ENCODE results near the gene KCND3.

GRCh38 chr1:111750856-111751255 is 238.6 kb downstream of the KCND3 start:
- no peak for TF ChIP-seq TOX (CRISPR knock-in tag; IDR thresholded peaks at IDR 0.05; ENCODE audit: borderline replicate concordance)
- no peak for TF ChIP-seq SNAI2 (CRISPR knock-in tag; IDR thresholded peaks at IDR 0.05)
- TF ChIP-seq OSR1 (CRISPR knock-in tag; IDR thresholded peaks at IDR 0.05), result no peak
- no peak for TF ChIP-seq ZFP30 (CRISPR knock-in tag; IDR thresholded peaks at IDR 0.05)
- TF ChIP-seq, protein P1, sequence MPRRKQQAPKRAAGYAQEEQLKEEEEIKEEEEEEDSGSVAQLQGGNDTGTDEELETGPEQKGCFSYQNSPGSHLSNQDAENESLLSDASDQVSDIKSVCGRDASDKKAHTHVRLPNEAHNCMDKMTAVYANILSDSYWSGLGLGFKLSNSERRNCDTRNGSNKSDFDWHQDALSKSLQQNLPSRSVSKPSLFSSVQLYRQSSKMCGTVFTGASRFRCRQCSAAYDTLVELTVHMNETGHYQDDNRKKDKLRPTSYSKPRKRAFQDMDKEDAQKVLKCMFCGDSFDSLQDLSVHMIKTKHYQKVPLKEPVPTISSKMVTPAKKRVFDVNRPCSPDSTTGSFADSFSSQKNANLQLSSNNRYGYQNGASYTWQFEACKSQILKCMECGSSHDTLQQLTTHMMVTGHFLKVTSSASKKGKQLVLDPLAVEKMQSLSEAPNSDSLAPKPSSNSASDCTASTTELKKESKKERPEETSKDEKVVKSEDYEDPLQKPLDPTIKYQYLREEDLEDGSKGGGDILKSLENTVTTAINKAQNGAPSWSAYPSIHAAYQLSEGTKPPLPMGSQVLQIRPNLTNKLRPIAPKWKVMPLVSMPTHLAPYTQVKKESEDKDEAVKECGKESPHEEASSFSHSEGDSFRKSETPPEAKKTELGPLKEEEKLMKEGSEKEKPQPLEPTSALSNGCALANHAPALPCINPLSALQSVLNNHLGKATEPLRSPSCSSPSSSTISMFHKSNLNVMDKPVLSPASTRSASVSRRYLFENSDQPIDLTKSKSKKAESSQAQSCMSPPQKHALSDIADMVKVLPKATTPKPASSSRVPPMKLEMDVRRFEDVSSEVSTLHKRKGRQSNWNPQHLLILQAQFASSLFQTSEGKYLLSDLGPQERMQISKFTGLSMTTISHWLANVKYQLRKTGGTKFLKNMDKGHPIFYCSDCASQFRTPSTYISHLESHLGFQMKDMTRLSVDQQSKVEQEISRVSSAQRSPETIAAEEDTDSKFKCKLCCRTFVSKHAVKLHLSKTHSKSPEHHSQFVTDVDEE (CRISPR knock-in tag; IDR thresholded peaks at IDR 0.05), result no peak
- TF ChIP-seq RARB (CRISPR knock-in tag; IDR thresholded peaks at IDR 0.05), result no peak
- TF ChIP-seq CREB5 (CRISPR knock-in tag; IDR thresholded peaks at IDR 0.05; ENCODE audit: low read depth), result no peak
- TF ChIP-seq ZFP3 (CRISPR knock-in tag; IDR thresholded peaks at IDR 0.05), result no peak
- TF ChIP-seq CSDC2 (CRISPR knock-in tag; IDR thresholded peaks at IDR 0.05), result no peak
- TF ChIP-seq ZC3H10 (CRISPR knock-in tag; IDR thresholded peaks at IDR 0.05), result no peak
- no peak for TF ChIP-seq ARNTL (CRISPR knock-in tag; IDR thresholded peaks at IDR 0.05; ENCODE audit: borderline replicate concordance, low read depth)
- TF ChIP-seq PATZ1 (CRISPR knock-in tag; IDR thresholded peaks at IDR 0.05; ENCODE audit: borderline replicate concordance), result no peak
- no peak for TF ChIP-seq ZNF8 (CRISPR knock-in tag; IDR thresholded peaks at IDR 0.05)

Measured in SK-N-SH treated with all-trans-retinoic acid at 6 μM for 48 hours (cell line).